Measurements from ENCODE around the gene ANKS6.

- TF ChIP-seq POLR2A (IDR thresholded peaks at IDR 0.05; ENCODE audit: low read depth, low read length) (no peak), TAF1 (IDR thresholded peaks at IDR 0.05; ENCODE audit: borderline replicate concordance, low read depth, low read length) (no peak), POLR2AphosphoS5 (IDR thresholded peaks at IDR 0.05; ENCODE audit: low read depth, low read length) (no peak)
Observed at GRCh38 chr9:98826716-98827115, 30.4 kb upstream of the ANKS6 start.

All from GM12892 (cell line).